PC-3 (cell line): ENCODE data around the gene NAA60. TPM values are rescaled to one million over a fixed set of nuclear protein-coding genes. Genes with fewer than 3 reads are reported as not detected.

Experiments
- ATAC-seq: fragments of 200-7000 bp; cut with Tn5 transposase; 2 replicates; pipeline ENCODE4 v1.9.1; 2020; ENCODE audit warnings: mild to moderate bottlenecking, moderate library complexity
- BruUV-seq: library from RNA; stranded (reverse); fragments of 400-500 nt; replicated peaks from 2 replicates; lab custom pipeline; 2021; lab: Mats Ljungman, UMichigan
- CTCF ChIA-PET: fragments of 300-600 bp; sonication (Branson Sonifier 250); formaldehyde crosslinking; loops from one replicate; lab custom pipeline; 2022; ENCODE audit warnings: antibody characterized with exemption; lab: Charles Lee
- POLR2A ChIA-PET: fragments of 300-600 bp; sonication (Branson Sonifier 250); formaldehyde crosslinking; loops from one replicate; lab custom pipeline; 2022; ENCODE audit warnings: antibody characterized with exemption; ENCODE audit not compliant: unreplicated experiment; lab: Charles Lee
- DNase-seq: peaks from one replicate; pipeline ENCODE4 v3.0.0-alpha.2; 2015
- H2AFZ ChIP-seq: fragments of 300-600 bp; sonication (generic); 2 replicates; pipeline ENCODE4 v1.6.0; 2016; ENCODE audit warnings: antibody characterized with exemption, low read length
- H3F3A ChIP-seq: fragments of 300-600 bp; sonication (generic); one replicate; pipeline ENCODE4 v1.6.0; 2017; ENCODE audit warnings: antibody characterized with exemption, low read length, control low read depth, mild to moderate bottlenecking; ENCODE audit not compliant: unreplicated experiment
- H3K27ac ChIP-seq: fragments of 300-600 bp; sonication (generic); 2 replicates; pipeline ENCODE4 v1.5.1; 2016; ENCODE audit warnings: mild to moderate bottlenecking, low read length
- H3K27me3 ChIP-seq: fragments of 300-600 bp; sonication (generic); 2 replicates; pipeline ENCODE4 v1.6.1; 2016; ENCODE audit warnings: low read length, mixed read lengths
- H3K36me3 ChIP-seq: fragments of 300-600 bp; sonication (generic); 2 replicates; pipeline ENCODE4 v1.6.1; 2016; ENCODE audit warnings: low read depth, mixed run types, low read length, mixed read lengths
- H3K4me1 ChIP-seq: fragments of 300-600 bp; sonication (generic); 2 replicates; pipeline ENCODE4 v1.5.1; 2016; ENCODE audit warnings: low read length; ENCODE audit not compliant: insufficient read depth
- H3K4me2 ChIP-seq: fragments of 300-600 bp; sonication (generic); 2 replicates; pipeline ENCODE4 v1.6.0; 2016; ENCODE audit warnings: low read length
- H3K4me3 ChIP-seq: fragments of 300-600 bp; sonication (generic); 2 replicates; pipeline ENCODE4 v1.5.1; 2016; ENCODE audit warnings: mild to moderate bottlenecking, low read length, mixed read lengths
- H3K79me2 ChIP-seq: fragments of 300-600 bp; sonication (generic); 2 replicates; pipeline ENCODE4 v1.6.1; 2017; ENCODE audit warnings: low read length, mixed read lengths
- H3K9ac ChIP-seq: fragments of 300-600 bp; sonication (generic); 2 replicates; pipeline ENCODE4 v1.6.0; 2016; ENCODE audit warnings: mild to moderate bottlenecking, low read length
- H3K9me2 ChIP-seq: fragments of 300-600 bp; sonication (generic); replicated peaks from 2 replicates; pipeline ENCODE4 v1.6.1; 2016; ENCODE audit warnings: mixed run types, low read length, mixed read lengths
- H3K9me3 ChIP-seq: fragments of 300-600 bp; sonication (generic); 2 replicates; pipeline ENCODE4 v1.6.1; 2016; ENCODE audit warnings: low read length, mixed read lengths
- H4K20me1 ChIP-seq: fragments of 300-600 bp; sonication (generic); 2 replicates; pipeline ENCODE4 v1.6.1; 2016; ENCODE audit warnings: low read length, mixed read lengths
- CTCF ChIP-seq: fragments of 300-600 bp; sonication (generic); conservative IDR thresholded peaks from 2 replicates; pipeline ENCODE4 v1.5.1; 2017; ENCODE audit warnings: antibody characterized with exemption, low read depth, mild to moderate bottlenecking, low read length
- EZH2 ChIP-seq: fragments of 300-600 bp; sonication (generic); IDR thresholded peaks from one replicate; pipeline ENCODE4 v1.6.1; 2017; ENCODE audit warnings: antibody characterized with exemption, mild to moderate bottlenecking, low read length; ENCODE audit not compliant: unreplicated experiment
- EZH2phosphoT487 ChIP-seq: fragments of 300-600 bp; sonication (generic); IDR thresholded peaks from 2 replicates; pipeline ENCODE4 v1.6.1; 2018; ENCODE audit warnings: mild to moderate bottlenecking, antibody characterized with exemption, low read length, borderline replicate concordance
- intact Hi-C: fragments of 100-400 bp; cut with micrococcal nuclease; formaldehyde crosslinking; loops from 2 replicates; pipeline ENCODE4 v1.9.0; 2023
- total RNA-seq: library from RNA; depleted of rRNA; stranded (reverse); fragments of >200 nt; gene quantifications from 2 replicates; pipeline ENCODE4 v1.2.3, GENCODE V29; 2014

NAA60 gene
- total RNA-seq, 1 experiment from 2014 or later = 7.6 TPM

- peaks cover 8% of the 10 kb centered on the region for H4K20me1 ChIP-seq
- POLR2A ChIA-PET = no interaction called here
- no peaks in the 10 kb centered on the region for H3K27me3 ChIP-seq
- DNase-seq = peak; percentile 11
- CTCF ChIA-PET = no interaction called here
- H3K27ac ChIP-seq = no peak overlapping the region
- no peaks in the 10 kb centered on the region for H3F3A ChIP-seq
- ATAC-seq = peak; percentile 12
- no peaks in the 10 kb centered on the region for H3K36me3 ChIP-seq
- H3K9me3 ChIP-seq = no peaks in the 10 kb centered on the region
- H3K4me2 ChIP-seq = peak overlapping the region; percentile 98
- TF ChIP-seq CTCF = no peak
- no peak for TF ChIP-seq EZH2phosphoT487
- no peak for TF ChIP-seq EZH2
- intact Hi-C loops = loop anchor here (2.0 kb wide), 1 partner anchor 58 kb away; the partner anchor contains the start of genes ZNF174 and ZSCAN32
- H2AFZ ChIP-seq = peak overlapping the region; percentile 60
- BruUV-seq = no TSS peak
- H3K9me2 ChIP-seq = no peaks in the 10 kb centered on the region
- H3K9ac ChIP-seq = peak overlapping the region; percentile 90
- peaks cover 23% of the 10 kb centered on the region for H3K4me1 ChIP-seq
- H3K79me2 ChIP-seq = peaks cover 57% of the 10 kb centered on the region
- peak overlapping the region; percentile 93 for H3K4me3 ChIP-seq
Observed at GRCh38 chr16:3458278-3458851, 14.9 kb downstream of the NAA60 start.

- CTCF ChIA-PET = no interaction called here
- TF ChIP-seq EZH2 = no peak
- no peak for TF ChIP-seq CTCF
- no peak for TF ChIP-seq EZH2phosphoT487
- Histone ChIP-seq H3K4me2 (peak overlapping the region; percentile 98), H3K4me3 (peak overlapping the region; percentile 93), H3K27me3 (no peaks in the 10 kb centered on the region), H3F3A (no peaks in the 10 kb centered on the region), H3K36me3 (no peaks in the 10 kb centered on the region), H3K9me2 (no peaks in the 10 kb centered on the region), H3K9ac (peak overlapping the region; percentile 90), H3K9me3 (no peaks in the 10 kb centered on the region), H3K79me2 (peaks cover 62% of the 10 kb centered on the region), H3K4me1 (peaks cover 23% of the 10 kb centered on the region), H2AFZ (peak overlapping the region; percentile 60), H4K20me1 (peaks cover 8% of the 10 kb centered on the region), H3K27ac (no peak overlapping the region)
- BruUV-seq = no TSS peak
- ATAC-seq (no peak), DNase-seq (peak; percentile 17)
- intact Hi-C loops = loop anchor here (2.0 kb wide), 1 partner anchor 58 kb away; the partner anchor contains the start of genes ZNF174 and ZSCAN32
- POLR2A ChIA-PET = no interaction called here
Observed at GRCh38 chr16:3458852-3459361, 15.4 kb downstream of the NAA60 start.

- H4K20me1 ChIP-seq = peaks cover 8% of the 10 kb centered on the region
- H3K9ac ChIP-seq = peak overlapping the region; percentile 90; the same call in 1 of the 2 replicates
- no peak overlapping the region for H3K27ac ChIP-seq
Observed at GRCh38 chr16:3459401-3460090, 16.1 kb downstream of the NAA60 start.

More at GRCh38 chr16:3459401-3460090, 16.1 kb downstream of the NAA60 start:
- ATAC-seq = no peak
- H3K79me2 ChIP-seq = peaks cover 67% of the 10 kb centered on the region
- H3F3A ChIP-seq = no peaks in the 10 kb centered on the region
- no TSS peak for BruUV-seq
- no peaks in the 10 kb centered on the region for H3K36me3 ChIP-seq
- POLR2A ChIA-PET = no interaction called here
- H3K4me2 ChIP-seq = peak overlapping the region; percentile 98
- no peak for TF ChIP-seq EZH2
- no peak for TF ChIP-seq CTCF
- no peak for TF ChIP-seq EZH2phosphoT487
- H2AFZ ChIP-seq = no peak overlapping the region; the same call in 1 of the 2 replicates
- DNase-seq = peak; percentile 3
- H3K27me3 ChIP-seq = no peaks in the 10 kb centered on the region
- H3K9me2 ChIP-seq = no peaks in the 10 kb centered on the region
- intact Hi-C loops = loop anchor here (2.0 kb wide), 1 partner anchor 59 kb away; the partner anchor contains the start of genes ZNF174 and ZSCAN32
- H3K9me3 ChIP-seq = no peaks in the 10 kb centered on the region
- H3K4me1 ChIP-seq = peaks cover 23% of the 10 kb centered on the region
- CTCF ChIA-PET = no interaction called here
- H3K4me3 ChIP-seq = peak overlapping the region; percentile 93
